Right forelimb (tissue), 1 donor: ENCODE results near the gene SCARB1.

ENCODE experiments used
- DNase-seq: peaks from one replicate; pipeline ENCODE4 v3.0.0-alpha.2; 2018

Gene SCARB1

GRCh38 chr12:124755801-124756148, 107.9 kb downstream of the SCARB1 start:
- no peak for DNase-seq

- peak; percentile 73 for DNase-seq
Measured at GRCh38 chr12:124754949-124755800, 108.5 kb downstream of the SCARB1 start.

DNA sequence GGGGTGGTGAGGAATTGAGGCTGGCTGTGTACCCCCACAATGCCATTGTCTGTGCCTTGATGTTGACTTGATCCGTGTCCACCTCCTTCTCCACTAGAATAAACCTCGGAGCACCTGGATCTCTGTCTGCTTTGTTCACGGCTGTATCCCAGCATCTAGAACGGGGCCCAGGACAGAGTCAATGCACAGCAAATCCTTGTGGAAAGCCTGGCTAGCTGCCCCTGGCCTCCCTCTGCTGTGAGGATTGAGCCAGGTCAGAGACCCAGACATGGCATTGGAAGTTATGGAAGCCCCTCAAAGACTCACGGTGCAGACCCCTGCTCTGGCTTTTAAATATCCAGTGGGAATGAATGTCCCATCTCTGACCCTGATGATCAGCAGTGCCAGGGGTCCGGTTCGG, 109.2 kb downstream of the SCARB1 start:
- no peak for DNase-seq

DNA sequence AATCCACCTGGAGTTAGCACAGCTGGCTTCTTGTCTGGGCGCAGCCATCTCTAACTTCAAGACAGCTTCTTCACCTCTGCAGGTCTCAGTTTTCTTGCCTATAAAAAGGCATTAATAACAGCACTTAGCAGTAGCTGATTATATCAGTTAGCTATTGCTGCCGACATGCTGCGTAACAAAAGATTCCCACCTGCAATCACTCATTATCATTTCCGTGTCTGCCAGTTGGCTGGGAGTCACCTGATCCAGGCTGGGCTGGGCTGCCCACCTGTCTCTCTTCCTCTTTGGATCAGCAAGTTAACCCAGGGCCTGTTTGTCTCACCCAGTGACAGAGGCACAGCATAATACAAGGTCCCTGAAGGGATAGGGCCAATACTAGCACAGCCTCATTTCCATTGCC, 109.7 kb downstream of the SCARB1 start:
- DNase-seq: no peak

DNA sequence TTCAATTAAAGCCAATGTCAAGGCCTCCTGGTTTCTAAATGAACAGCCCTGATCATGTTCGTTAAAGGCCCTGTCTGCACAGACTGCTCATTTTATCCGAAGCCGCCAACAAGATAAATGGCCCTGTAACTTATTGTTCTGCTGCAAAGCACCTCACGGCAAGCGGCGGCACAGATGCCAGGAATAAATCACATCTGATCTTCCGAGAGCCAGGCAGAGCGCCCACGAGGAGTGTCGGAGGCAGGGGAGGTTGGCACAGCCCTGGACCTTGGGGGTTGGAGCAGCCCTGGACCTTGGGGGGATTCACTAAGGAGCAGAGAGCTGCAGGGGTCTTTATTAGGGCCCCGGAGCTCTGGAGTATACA, 110.5 kb downstream of the SCARB1 start:
- no peak for DNase-seq

- DNase-seq: no peak
Measured at GRCh38 chr12:124752437-124753227, 111.0 kb downstream of the SCARB1 start.

DNA sequence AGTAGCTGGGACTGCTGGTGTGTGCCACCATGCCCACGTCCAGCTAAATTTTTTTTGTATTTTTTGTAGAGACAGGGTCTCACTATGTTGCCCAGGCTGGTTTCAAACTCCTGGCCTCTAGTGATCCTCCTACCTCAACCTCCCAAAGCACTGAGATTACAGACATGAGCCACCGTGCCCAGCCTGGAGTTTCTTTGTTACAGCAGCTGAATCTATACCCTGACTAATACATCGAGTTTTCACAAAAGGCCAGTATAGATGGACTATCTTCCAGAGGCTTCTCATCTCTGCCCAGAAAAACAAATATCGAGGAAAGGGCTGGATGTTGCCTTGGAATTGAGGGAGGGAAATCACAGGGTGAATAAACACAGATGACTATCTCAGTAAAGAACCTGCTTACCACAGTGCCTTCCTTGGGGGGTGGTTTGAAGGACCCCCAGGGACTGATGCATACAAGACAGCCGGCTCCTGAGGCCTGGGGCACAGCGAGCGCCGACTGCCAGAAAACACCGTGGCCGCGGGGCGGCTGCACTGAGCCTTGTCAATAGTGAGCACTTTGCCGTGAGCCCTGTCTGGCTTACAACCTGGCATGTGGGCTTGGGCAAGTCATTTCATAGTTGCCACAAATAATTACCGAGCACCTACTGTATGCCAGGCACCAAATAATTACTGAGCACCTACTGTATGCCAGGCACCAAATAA, 111.9 kb downstream of the SCARB1 start:
- no peak for DNase-seq

GRCh38 chr12:124750787-124751471, 112.7 kb downstream of the SCARB1 start:
- DNase-seq: no peak

DNA sequence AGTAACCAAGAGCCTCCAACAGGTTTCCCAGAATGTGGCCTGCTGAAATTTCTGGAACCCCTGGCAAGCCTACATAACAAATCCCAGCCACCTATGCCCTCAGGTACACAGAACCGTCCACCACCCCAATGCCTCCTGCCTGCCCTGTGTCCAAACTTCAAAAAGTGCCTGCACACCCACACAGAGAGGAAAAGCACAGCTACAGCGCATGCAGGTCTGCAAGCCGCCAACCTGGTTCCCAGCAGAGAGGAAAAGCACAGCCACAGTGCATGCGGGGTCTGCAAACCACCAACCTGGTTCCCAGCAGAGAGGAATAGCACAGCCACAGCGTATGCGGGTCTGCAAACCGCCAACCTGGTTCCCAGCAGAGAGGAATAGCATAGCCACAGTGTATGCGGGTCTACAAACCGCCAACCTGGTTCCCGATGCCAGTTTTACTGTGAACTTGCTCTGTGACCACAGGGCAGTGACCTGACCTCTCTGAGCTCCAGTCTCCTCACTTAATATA, 113.5 kb downstream of the SCARB1 start:
- DNase-seq: no peak

- no peak for DNase-seq
Measured at GRCh38 chr12:124749725-124750124, 113.9 kb downstream of the SCARB1 start.

DNA sequence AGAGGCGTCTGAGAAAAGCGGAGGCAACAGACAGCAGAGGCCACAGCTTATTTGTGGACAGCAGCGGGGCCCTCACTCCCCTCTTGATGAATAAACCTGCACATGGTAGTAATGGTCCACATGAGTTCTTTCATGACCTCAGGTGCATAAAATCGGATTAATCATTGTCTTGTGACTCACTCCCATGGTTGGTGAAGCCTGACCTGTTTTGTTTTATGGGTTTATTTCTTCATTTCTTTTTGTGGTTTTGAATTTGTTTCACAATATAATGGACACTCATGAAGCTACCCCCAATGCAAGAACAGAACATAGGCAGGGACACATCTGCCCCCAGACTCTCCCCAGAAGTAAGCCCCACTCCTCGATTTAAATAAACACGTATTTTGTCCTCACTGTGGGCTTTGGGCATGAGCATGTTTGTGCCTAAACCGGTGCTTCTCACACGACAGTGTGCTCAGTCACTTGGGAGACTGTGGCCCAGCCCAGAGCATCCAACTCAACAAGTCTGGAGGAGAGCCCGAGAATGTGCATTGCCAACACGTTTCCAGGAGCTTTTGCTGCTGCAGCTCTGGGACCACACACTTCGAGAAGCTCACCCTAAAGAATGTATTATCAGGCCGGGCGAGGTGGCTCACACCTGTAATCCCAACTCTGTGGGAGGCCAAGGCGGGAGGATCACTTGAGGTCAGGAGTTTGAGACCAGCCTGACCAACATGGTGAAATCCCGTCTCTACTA, 116.1 kb downstream of the SCARB1 start:
- no peak for DNase-seq

DNA sequence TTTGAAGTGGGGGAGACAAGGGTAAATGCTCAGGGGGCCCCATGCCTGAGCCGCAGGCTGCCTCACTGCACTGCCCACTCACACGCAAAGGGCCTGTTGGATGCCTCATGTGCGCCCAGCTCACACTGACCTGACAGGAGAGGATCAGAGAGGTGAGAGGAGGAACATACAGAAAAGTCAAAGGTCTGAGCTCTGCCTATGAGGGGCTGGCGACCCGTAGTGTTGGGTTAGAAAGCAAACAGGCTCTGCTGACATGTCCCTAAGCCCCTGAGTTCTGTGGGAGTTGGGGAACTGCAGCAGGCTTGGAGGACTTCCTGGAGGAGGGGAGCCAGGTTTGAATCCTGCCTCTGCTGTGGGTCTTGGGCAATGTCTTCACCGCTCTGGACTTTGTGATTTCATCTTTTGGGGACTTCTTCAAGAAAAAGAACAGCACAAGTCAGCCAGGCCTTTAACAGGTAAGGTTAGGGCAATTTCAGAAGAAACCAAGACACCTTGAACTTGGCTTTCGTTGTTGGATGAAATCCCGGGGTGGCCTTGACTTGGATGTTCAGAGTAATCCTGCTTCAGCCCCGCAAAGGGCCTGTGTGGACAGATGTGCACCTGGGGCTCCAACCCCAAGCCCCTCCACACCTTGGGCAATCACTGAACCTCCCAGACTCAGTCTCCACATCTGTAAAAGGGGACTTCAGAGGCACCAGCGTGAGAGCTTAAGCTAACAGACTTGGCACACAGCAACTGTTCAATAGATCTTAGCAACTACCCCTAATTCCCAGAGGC, 116.8 kb downstream of the SCARB1 start:
- peak; percentile 44 for DNase-seq

GRCh38 chr12:124745891-124746570, 117.6 kb downstream of the SCARB1 start:
- DNase-seq: peak; percentile 93

GRCh38 chr12:124745465-124745890, 118.2 kb downstream of the SCARB1 start:
- DNase-seq: no peak

- peak; percentile 43 for DNase-seq
Measured at GRCh38 chr12:124744659-124745464, 118.8 kb downstream of the SCARB1 start.

- no peak for DNase-seq
Measured at GRCh38 chr12:124744273-124744640, 119.4 kb downstream of the SCARB1 start.

DNA sequence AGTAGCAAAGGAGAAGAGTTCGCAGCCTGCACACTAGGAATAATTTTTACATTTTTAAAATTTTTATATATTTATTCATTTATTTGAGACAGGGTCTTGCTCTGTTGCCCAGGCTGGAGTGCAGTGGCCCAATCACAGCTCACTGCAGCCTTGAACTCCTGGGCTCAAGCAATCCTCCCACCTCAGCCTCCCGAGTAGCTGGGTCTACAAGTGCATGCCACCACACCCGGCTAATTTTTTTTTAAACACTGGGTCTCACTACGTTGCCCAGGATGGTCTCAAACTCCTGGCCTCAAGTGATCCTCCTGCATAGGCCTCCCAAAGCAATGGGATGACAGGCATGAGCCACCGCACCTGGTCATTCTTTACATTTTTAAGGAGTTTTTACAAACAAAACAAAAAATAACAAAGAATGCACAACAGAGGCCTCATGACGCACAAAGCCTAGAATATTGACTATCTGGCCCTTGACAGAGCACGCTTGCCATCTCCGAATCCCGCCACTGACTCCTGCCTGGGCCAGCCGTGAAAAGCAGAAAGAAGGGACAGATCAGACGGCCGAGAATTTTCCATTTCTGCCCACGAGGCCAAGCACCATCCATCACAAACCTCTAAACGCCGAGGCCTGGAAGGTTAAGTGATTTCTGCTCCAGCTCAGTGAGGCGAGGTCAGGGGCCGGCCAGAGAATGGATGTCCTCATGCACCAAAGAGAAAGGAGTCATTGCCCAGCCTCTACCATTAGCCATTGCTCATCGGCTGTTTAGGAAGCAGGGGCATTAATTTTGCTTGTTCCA, 120.0 kb downstream of the SCARB1 start:
- peak; percentile 35 for DNase-seq

- DNase-seq: no peak
Measured at GRCh38 chr12:124742678-124743077, 121.0 kb downstream of the SCARB1 start.

GRCh38 chr12:124742111-124742510, 121.6 kb downstream of the SCARB1 start:
- DNase-seq: no peak
